GOT3 (cell line): ENCODE measurements around the gene ZMYM4.
"Not testable (repeated sequence)": the region's sequence is repeated elsewhere in the genome, so short reads cannot be mapped to it uniquely, and the experiment has no call there.

Source experiments
- DNase-seq: peaks from one replicate; lab custom pipeline; 2025; ENCODE audit warnings: mixed read lengths; lab: John Stamatoyannopoulos, UW

ZMYM4 gene

GRCh38 chr1:35326246-35326866 is 57.8 kb downstream of the ZMYM4 start:
- no peak for DNase-seq

GRCh38 chr1:35331618-35332017 is 63.1 kb downstream of the ZMYM4 start:
- not testable (repeated sequence) for DNase-seq

GRCh38 chr1:35334485-35334884 is 66.0 kb downstream of the ZMYM4 start:
- DNase-seq, result no peak

GRCh38 chr1:35340519-35340918 is 72.0 kb downstream of the ZMYM4 start:
- DNase-seq, result no peak

- DNase-seq, result no peak
Observed at GRCh38 chr1:35345439-35345981, 77.0 kb downstream of the ZMYM4 start.

GRCh38 chr1:35350872-35351271 is 82.4 kb downstream of the ZMYM4 start:
- DNase-seq, result no peak

GRCh38 chr1:35359995-35360394 is 91.5 kb downstream of the ZMYM4 start:
- no peak for DNase-seq

GRCh38 chr1:35361638-35362037 is 93.1 kb downstream of the ZMYM4 start:
- no peak for DNase-seq

GRCh38 chr1:35364741-35365140 is 96.2 kb downstream of the ZMYM4 start:
- DNase-seq, result no peak

- DNase-seq, result no peak
Observed at GRCh38 chr1:35367914-35368313, 99.4 kb downstream of the ZMYM4 start.

- no peak for DNase-seq
Observed at GRCh38 chr1:35369922-35370671, 101.6 kb downstream of the ZMYM4 start.

- no peak for DNase-seq
Observed at GRCh38 chr1:35371506-35371905, 103.0 kb downstream of the ZMYM4 start.

GRCh38 chr1:35377555-35377954 is 109.0 kb downstream of the ZMYM4 start:
- DNase-seq, result no peak

GRCh38 chr1:35379317-35380000 is 111.0 kb downstream of the ZMYM4 start:
- no peak for DNase-seq

- not testable (repeated sequence) for DNase-seq
Observed at GRCh38 chr1:35380111-35380510, 111.6 kb downstream of the ZMYM4 start.

- DNase-seq, result no peak
Observed at GRCh38 chr1:35382107-35382506, 113.6 kb downstream of the ZMYM4 start.

- no peak for DNase-seq
Observed at GRCh38 chr1:35386290-35386689, 117.8 kb downstream of the ZMYM4 start.

GRCh38 chr1:35386959-35387358 is 118.5 kb downstream of the ZMYM4 start:
- no peak for DNase-seq

GRCh38 chr1:35390600-35391494 is 122.3 kb downstream of the ZMYM4 start:
- DNase-seq, result no peak

- no peak for DNase-seq
Observed at GRCh38 chr1:35394386-35394785, 125.9 kb downstream of the ZMYM4 start.

- DNase-seq, result no peak
Observed at GRCh38 chr1:35398739-35399138, 130.2 kb downstream of the ZMYM4 start.

- no peak for DNase-seq
Observed at GRCh38 chr1:35401049-35401448, 132.5 kb downstream of the ZMYM4 start.
